GM23338 (cell line): ENCODE data around the gene CCR8. TPM values are rescaled to one million over a fixed set of nuclear protein-coding genes. Genes with fewer than 3 reads are reported as not detected.

Experiments used
- ATAC-seq: fragments of 200-7000 bp; cut with Tn5 transposase; 3 replicates; pipeline ENCODE4 v1.9.1; 2020
- DNase-seq: peaks from one replicate; pipeline ENCODE4 v3.0.0-alpha.2; 2015; ENCODE audit warnings: low spot score
- H2AFZ ChIP-seq: fragments of 200-600 bp; sonication (generic); 2 replicates; pipeline ENCODE4 v1.8.0; 2016; ENCODE audit warnings: antibody characterized with exemption, mild to moderate bottlenecking, moderate library complexity
- H3F3A ChIP-seq: fragments of 200-600 bp; sonication (generic); replicated peaks from 2 replicates; pipeline ENCODE4 v1.8.0; 2017; ENCODE audit warnings: antibody characterized with exemption, mixed run types, low read depth
- H3K27ac ChIP-seq: fragments of 200-600 bp; sonication (generic); 2 replicates; pipeline ENCODE4 v1.6.1; 2016; ENCODE audit warnings: low read depth
- H3K27me3 ChIP-seq: fragments of 200-600 bp; sonication (generic); 2 replicates; pipeline ENCODE4 v1.8.0; 2016; ENCODE audit warnings: mild to moderate bottlenecking, mixed run types, moderate library complexity; ENCODE audit not compliant: insufficient read depth
- H3K36me3 ChIP-seq: fragments of 200-600 bp; sonication (generic); 2 replicates; pipeline ENCODE4 v1.8.0; 2016; ENCODE audit warnings: mild to moderate bottlenecking; ENCODE audit not compliant: insufficient read depth
- H3K4me1 ChIP-seq: fragments of 200-600 bp; sonication (generic); 2 replicates; pipeline ENCODE4 v1.8.0; 2016; ENCODE audit warnings: mild to moderate bottlenecking, moderate library complexity; ENCODE audit not compliant: insufficient read depth
- H3K4me2 ChIP-seq: fragments of 200-600 bp; sonication (generic); 2 replicates; pipeline ENCODE4 v1.7.1; 2017; ENCODE audit warnings: mixed run types
- H3K4me3 ChIP-seq: fragments of 200-600 bp; sonication (generic); 2 replicates; pipeline ENCODE4 v1.6.1; 2016; ENCODE audit warnings: mixed run types
- H3K79me2 ChIP-seq: fragments of 200-600 bp; sonication (generic); replicated peaks from 2 replicates; pipeline ENCODE4 v1.8.0; 2017; ENCODE audit warnings: mild to moderate bottlenecking; ENCODE audit not compliant: insufficient read depth
- H3K9me2 ChIP-seq: fragments of 200-600 bp; sonication (generic); 2 replicates; pipeline ENCODE4 v1.8.0; 2017; ENCODE audit not compliant: insufficient read depth
- H4K20me1 ChIP-seq: fragments of 200-600 bp; sonication (generic); replicated peaks from 2 replicates; pipeline ENCODE4 v1.8.0; 2017; ENCODE audit warnings: mild to moderate bottlenecking; ENCODE audit not compliant: insufficient read depth
- H3K27ac Mint-ChIP-seq: 2 replicates; pipeline ENCODE4 v1.8.0; 2020; ENCODE audit warnings: inconsistent platforms, mild to moderate bottlenecking, moderate library complexity, mixed read lengths
- H3K27me3 Mint-ChIP-seq: 3 replicates; pipeline ENCODE4 v1.8.0; 2022; ENCODE audit warnings: low read depth, mild to moderate bottlenecking, moderate library complexity, mixed read lengths, inconsistent platforms; ENCODE audit not compliant: insufficient read depth, poor library complexity
- H3K36me3 Mint-ChIP-seq: 3 replicates; pipeline ENCODE4 v1.8.0; 2021; ENCODE audit warnings: low read depth, mild to moderate bottlenecking, inconsistent platforms, moderate library complexity, mixed read lengths
- H3K4me1 Mint-ChIP-seq: 3 replicates; pipeline ENCODE4 v1.8.0; 2020; ENCODE audit warnings: mild to moderate bottlenecking, inconsistent platforms, mixed read lengths
- H3K4me3 Mint-ChIP-seq: 3 replicates; pipeline ENCODE4 v1.8.0; 2021; ENCODE audit warnings: moderate library complexity, mild to moderate bottlenecking, inconsistent platforms, mixed read lengths
- H3K9me3 Mint-ChIP-seq: 3 replicates; pipeline ENCODE4 v1.8.0; 2020; ENCODE audit warnings: moderate library complexity, mild to moderate bottlenecking, inconsistent platforms, mixed read lengths
- CREB1 ChIP-seq: fragments of 250-450 bp; sonication (Bioruptor Pico); IDR thresholded peaks from 2 replicates; pipeline ENCODE4 v1.5.0; 2020; ENCODE audit warnings: low read depth, mild to moderate bottlenecking, moderate library complexity
- CTCF ChIP-seq, 2 experiments: fragments of 200-600 bp in 1 of 2; sonication (generic) in 1 of 2; conservative IDR thresholded peaks; 2 replicates each; pipeline versions ENCODE4 v1.5.1 to v1.6.1; 2016 to 2017; ENCODE audit warnings: antibody characterized with exemption in 2 of 2, low read depth in 2 of 2, mild to moderate bottlenecking in 2 of 2, moderate library complexity in 1 of 2
- ETS1 ChIP-seq: IDR thresholded peaks from 2 replicates; pipeline ENCODE4 v1.6.1; 2016; ENCODE audit warnings: antibody characterized with exemption
- EZH2phosphoT487 ChIP-seq: fragments of 200-600 bp; sonication (generic); IDR thresholded peaks from one replicate; pipeline ENCODE4 v1.8.1; 2018; ENCODE audit warnings: antibody characterized with exemption; ENCODE audit not compliant: unreplicated experiment
- JUNB ChIP-seq: IDR thresholded peaks from one replicate; pipeline ENCODE4 v1.6.1; 2016; ENCODE audit warnings: antibody characterized with exemption; ENCODE audit not compliant: unreplicated experiment
- POLR2AphosphoS5 ChIP-seq: IDR thresholded peaks from 2 replicates; pipeline ENCODE4 v1.6.1; 2016; ENCODE audit warnings: antibody characterized with exemption, low read depth
- REST ChIP-seq: IDR thresholded peaks from one replicate; pipeline ENCODE4 v1.6.1; 2018; ENCODE audit warnings: antibody characterized with exemption; ENCODE audit not compliant: unreplicated experiment
- STAT1 ChIP-seq: IDR thresholded peaks from one replicate; pipeline ENCODE4 v1.6.1; 2016; ENCODE audit warnings: antibody characterized with exemption; ENCODE audit not compliant: unreplicated experiment
- ZNF114 ChIP-seq: fragments of 250-450 bp; sonication (Bioruptor Pico); IDR thresholded peaks from 2 replicates; pipeline ENCODE4 v1.5.0; 2020; ENCODE audit warnings: mild to moderate bottlenecking, moderate library complexity
- ZNF462 ChIP-seq: fragments of 250-450 bp; sonication (Bioruptor Pico); IDR thresholded peaks from 2 replicates; pipeline ENCODE4 v1.5.0; 2020; ENCODE audit warnings: mild to moderate bottlenecking, moderate library complexity
- polyA plus RNA-seq: library from polyadenylated mRNA; unstranded; fragments of >200 nt; fragmentation: Nextera tagmentation; extraction: Ambion mirVana; gene quantifications from 2 replicates; pipeline ENCODE4 v1.2.1, GENCODE V29; 2016
- total RNA-seq: library from RNA; depleted of rRNA; stranded (reverse); fragments of >200 nt; shearing (Covaris generic); gene quantifications from 2 replicates; pipeline ENCODE4 v1.2.3, GENCODE V29; 2014

Gene CCR8
- total and polyA plus RNA-seq, 2 experiments from 2014 or later, result 0.55 TPM; not detected in 1

GRCh38 chr3:39295184-39295775, 34.2 kb upstream of the CCR8 start:
- no peak for TF ChIP-seq POLR2AphosphoS5
- no peak for TF ChIP-seq ETS1
- no peak for TF ChIP-seq CTCF (conservative IDR thresholded peaks at IDR 0.05; ENCODE audit: low read depth in 2 of 2)
- TF ChIP-seq ZNF114, result no peak
- TF ChIP-seq REST, result no peak
- no peak for TF ChIP-seq CREB1 (CRISPR knock-in tag)
- TF ChIP-seq ZNF462 (CRISPR knock-in tag), result no peak
- no peak for TF ChIP-seq EZH2phosphoT487
- no peak for TF ChIP-seq STAT1
- no peak for TF ChIP-seq JUNB
- no peaks in the 10 kb centered on the region for H3K9me2 ChIP-seq
- ATAC-seq (no peak), DNase-seq (no peak)
- H3K27ac Mint-ChIP-seq, result no peak overlapping the region
- H3K4me3 ChIP-seq, result no peak overlapping the region
- H3K4me3 Mint-ChIP-seq, result no peak overlapping the region
- no peak overlapping the region for H2AFZ ChIP-seq
- H3F3A ChIP-seq, result no peaks in the 10 kb centered on the region
- no peaks in the 10 kb centered on the region; the same call in 2 of the 3 replicates for H3K36me3 Mint-ChIP-seq
- H4K20me1 ChIP-seq, result no peaks in the 10 kb centered on the region
- H3K27ac ChIP-seq, result no peak overlapping the region
- peaks cover 9% of the 10 kb centered on the region; the same call in 2 of the 3 replicates for H3K9me3 Mint-ChIP-seq
- no peaks in the 10 kb centered on the region for H3K4me1 ChIP-seq
- H3K27me3 Mint-ChIP-seq, result peaks cover 5% of the 10 kb centered on the region
- no peaks in the 10 kb centered on the region for H3K27me3 ChIP-seq
- H3K4me2 ChIP-seq, result no peak overlapping the region
- no peaks in the 10 kb centered on the region for H3K79me2 ChIP-seq
- peaks cover 2% of the 10 kb centered on the region; the same call in 1 of the 3 replicates for H3K4me1 Mint-ChIP-seq
- no peaks in the 10 kb centered on the region for H3K36me3 ChIP-seq
